IMR-90 (cell line): Measurements from ENCODE around the gene ADCY5. TPM values are rescaled to one million over a fixed set of nuclear protein-coding genes. Genes with fewer than 3 reads are reported as not detected.
A peak's percentile ranks its signal among the peaks of the same experiment; 100 is the strongest.

Experiments
- ATAC-seq: fragments of 200-7000 bp; cut with Tn5 transposase; 2 replicates; pipeline ENCODE4 v1.9.1; 2020; ENCODE audit warnings: low read depth, mild to moderate bottlenecking, moderate library complexity
- BruUV-seq: library from RNA; stranded (reverse); fragments of 400-500 nt; replicated peaks from 2 replicates; lab custom pipeline; 2021; lab: Mats Ljungman, UMichigan
- CTCF ChIA-PET: fragments of 300-600 bp; formaldehyde crosslinking; extraction: SDS; loops from one replicate; lab custom pipeline; 2021; ENCODE audit warnings: antibody characterized with exemption; lab: Yijun Ruan, JAX
- POLR2A ChIA-PET: fragments of 300-600 bp; sonication (Branson Sonifier 250); formaldehyde crosslinking; loops from one replicate; lab custom pipeline; 2022; ENCODE audit warnings: antibody characterized with exemption; ENCODE audit not compliant: unreplicated experiment; lab: Charles Lee
- DNase-seq: peaks from one replicate; pipeline ENCODE4 v3.0.0; 2013
- H2AFZ ChIP-seq: replicated peaks from 2 replicates; pipeline ENCODE3; 2013; ENCODE audit warnings: low read length, mild to moderate bottlenecking; ENCODE audit not compliant: poor library complexity
- H2AK5ac ChIP-seq: 2 replicates; pipeline ENCODE4 v1.6.1; 2013; ENCODE audit warnings: low read depth, low read length, inconsistent platforms
- H2AK9ac ChIP-seq: replicated peaks from 2 replicates; pipeline ENCODE3; 2013; ENCODE audit warnings: mild to moderate bottlenecking, low read depth, low read length, moderate library complexity; ENCODE audit not compliant: poor library complexity
- H2BK120ac ChIP-seq: 2 replicates; pipeline ENCODE4 v1.6.1; 2013; ENCODE audit warnings: low read depth, low read length, inconsistent platforms
- H2BK15ac ChIP-seq: 3 replicates; pipeline ENCODE4 v1.6.1; 2013; ENCODE audit warnings: low read depth, low read length, inconsistent platforms
- H2BK20ac ChIP-seq: 2 replicates; pipeline ENCODE4 v1.6.1; 2013; ENCODE audit warnings: low read depth, mild to moderate bottlenecking, inconsistent platforms, low read length, moderate library complexity
- H2BK5ac ChIP-seq: 2 replicates; pipeline ENCODE4 v1.6.1; 2013; ENCODE audit warnings: mild to moderate bottlenecking, low read depth, low read length, inconsistent platforms; ENCODE audit not compliant: poor library complexity, severe bottlenecking
- H3K14ac ChIP-seq: replicated peaks from 2 replicates; pipeline ENCODE4 v1.6.1; 2013; ENCODE audit warnings: low read depth, low read length, inconsistent platforms
- H3K18ac ChIP-seq: 2 replicates; pipeline ENCODE4 v1.6.1; 2013; ENCODE audit warnings: low read depth, low read length, control low read depth
- H3K23ac ChIP-seq: 2 replicates; pipeline ENCODE4 v1.6.1; 2013; ENCODE audit warnings: low read depth, low read length, inconsistent platforms
- H3K27ac ChIP-seq: 2 replicates; pipeline ENCODE4 v1.5.1; 2013; ENCODE audit warnings: mild to moderate bottlenecking, control low read depth, low read length; ENCODE audit not compliant: insufficient read depth
- H3K27me3 ChIP-seq: 2 replicates; pipeline ENCODE4 v1.6.1; 2013; ENCODE audit warnings: low read length; ENCODE audit not compliant: control insufficient read depth, insufficient read depth
- H3K36me3 ChIP-seq: 2 replicates; pipeline ENCODE4 v1.6.1; 2013; ENCODE audit warnings: low read length, mixed read lengths; ENCODE audit not compliant: control insufficient read depth, insufficient read depth
- H3K4ac ChIP-seq: 2 replicates; pipeline ENCODE4 v1.6.1; 2013; ENCODE audit warnings: low read depth, low read length, inconsistent platforms
- H3K4me1 ChIP-seq: 2 replicates; pipeline ENCODE4 v1.6.1; 2013; ENCODE audit warnings: low read length, mixed read lengths; ENCODE audit not compliant: control insufficient read depth, insufficient read depth
- H3K4me2 ChIP-seq: 2 replicates; pipeline ENCODE4 v1.6.1; 2013; ENCODE audit warnings: low read depth, mild to moderate bottlenecking, control low read depth, low read length, moderate library complexity
- H3K4me3 ChIP-seq: 2 replicates; pipeline ENCODE4 v1.5.1; 2013; ENCODE audit warnings: low read depth, mild to moderate bottlenecking, control low read depth, low read length, moderate library complexity; ENCODE audit not compliant: insufficient read depth
- H3K56ac ChIP-seq: 2 replicates; pipeline ENCODE4 v1.6.1; 2013; ENCODE audit warnings: low read length, inconsistent platforms; ENCODE audit not compliant: insufficient read depth; ENCODE audit errors: extremely low read depth
- H3K79me1 ChIP-seq, 2 experiments: 2 replicates each; pipeline ENCODE4 v1.6.1; 2013; ENCODE audit warnings: low read length in 2 of 2, inconsistent platforms in 1 of 2, low read depth in 1 of 2
- H3K9ac ChIP-seq: 2 replicates; pipeline ENCODE4 v1.6.1; 2013; ENCODE audit warnings: low read depth, low read length, control low read depth
- H3K9me1 ChIP-seq: 2 replicates; pipeline ENCODE4 v1.6.1; 2013; ENCODE audit warnings: low read length, inconsistent platforms; ENCODE audit not compliant: insufficient read depth
- H3K9me3 ChIP-seq: 2 replicates; pipeline ENCODE4 v1.6.1; 2013; ENCODE audit warnings: low read length; ENCODE audit not compliant: control insufficient read depth, insufficient read depth
- H4K20me1 ChIP-seq: 2 replicates; pipeline ENCODE4 v1.6.1; 2013; ENCODE audit warnings: low read length, inconsistent platforms; ENCODE audit not compliant: insufficient read depth
- H4K5ac ChIP-seq: 2 replicates; pipeline ENCODE4 v1.6.1; 2013; ENCODE audit warnings: mild to moderate bottlenecking, low read depth, low read length, control low read depth
- H4K8ac ChIP-seq, 2 experiments: 2 replicates each; pipeline ENCODE4 v1.6.1; 2013; ENCODE audit warnings: low read depth in 2 of 2, low read length in 2 of 2, control low read depth in 1 of 2, inconsistent platforms in 1 of 2
- H4K91ac ChIP-seq: 2 replicates; pipeline ENCODE4 v1.6.1; 2013; ENCODE audit warnings: low read depth, low read length, inconsistent platforms; ENCODE audit not compliant: insufficient read depth
- BHLHE40 ChIP-seq: fragments of 150-350 bp; IDR thresholded peaks from 2 replicates; pipeline ENCODE4 v1.6.1; 2016; ENCODE audit warnings: mild to moderate bottlenecking, low read depth, low read length
- CEBPB ChIP-seq: IDR thresholded peaks from 2 replicates; pipeline ENCODE4 v1.6.1; 2012; ENCODE audit warnings: low read depth, low read length, improper control_type of control experiment
- ELK1 ChIP-seq: fragments of 150-350 bp; IDR thresholded peaks from 2 replicates; pipeline ENCODE4 v1.6.1; 2016; ENCODE audit warnings: low read depth, mild to moderate bottlenecking, low read length, moderate library complexity, borderline replicate concordance
- MAFK ChIP-seq: IDR thresholded peaks from 2 replicates; pipeline ENCODE4 v1.6.1; 2012; ENCODE audit warnings: low read depth, low read length, improper control_type of control experiment
- MAZ ChIP-seq: IDR thresholded peaks from 2 replicates; pipeline ENCODE4 v1.6.1; 2012; ENCODE audit warnings: low read depth, mild to moderate bottlenecking, low read length, improper control_type of control experiment, moderate library complexity, borderline replicate concordance
- NFE2L2 ChIP-seq: fragments of 150-350 bp; IDR thresholded peaks from 2 replicates; pipeline ENCODE4 v1.6.1; 2016; ENCODE audit warnings: low read depth, mild to moderate bottlenecking, low read length
- POLR2A ChIP-seq: IDR thresholded peaks from 2 replicates; pipeline ENCODE4 v1.6.1; 2012; ENCODE audit warnings: mild to moderate bottlenecking, low read depth, low read length
- RFX5 ChIP-seq: IDR thresholded peaks from 2 replicates; pipeline ENCODE4 v1.8.0; 2012; ENCODE audit warnings: low read depth, mild to moderate bottlenecking, low read length, moderate library complexity
- WGBS, 2 experiments: methylation state at CpG; one replicate each; pipeline versions ENCODE4 v1.1.5 to v1.1.7; 2013; ENCODE audit warnings: missing lambda C conversion rate in 2 of 2; ENCODE audit not compliant: insufficient read length in 1 of 2; ENCODE audit errors: extremely low coverage in 2 of 2; 5-methylcytosine and 5-hydroxymethylcytosine counted together
- dilution Hi-C: fragments of 300-500 bp; cut with HindIII; formaldehyde crosslinking; loops from one replicate; pipeline ENCODE4 v1.14.3; 2018; ENCODE audit warnings: low sequenced_read_pairs; ENCODE audit not compliant: unreplicated experiment
- in situ Hi-C: fragments of 300-500 bp; cut with MboI; formaldehyde crosslinking; loops from 3 replicates; pipeline ENCODE4 v1.14.3; 2019; ENCODE audit warnings: low sequenced_read_pairs, inconsistent platforms, mixed read lengths
- intact Hi-C: fragments of 100-400 bp; cut with micrococcal nuclease; formaldehyde crosslinking; loops from 2 replicates; pipeline ENCODE4 v1.10.0; 2022
- polyA plus RNA-seq, 3 experiments: library from polyadenylated mRNA; depleted of rRNA; stranded (reverse); fragments of >200 nt; gene quantifications; 2 replicates each; pipeline ENCODE4 v1.2.3, GENCODE V29; 2012; ENCODE audit warnings: low replicate concordance in 1 of 3
- total RNA-seq: library from RNA; depleted of rRNA; stranded (reverse); fragments of >200 nt; gene quantifications from 2 replicates; pipeline ENCODE4 v1.2.3, GENCODE V29; 2012

ADCY5 gene
- total and polyA plus RNA-seq, 2 of the 4 experiments (the other 2 are of a cell fraction) = 0.14 to 0.18 TPM

GRCh38 chr3:123488645-123489347 lies 39.9 kb upstream of the ADCY5 start:
- Histone ChIP-seq H2BK5ac (no peak overlapping the region), H4K91ac (no peak overlapping the region), H3K79me1 (no peaks in the 10 kb centered on the region), H3K27ac (no peak overlapping the region), H3K56ac (no peak overlapping the region), H3K4ac (no peak overlapping the region), H3K4me1 (no peaks in the 10 kb centered on the region), H3K4me3 (no peak overlapping the region), H3K9me3 (no peaks in the 10 kb centered on the region), H2BK15ac (no peak overlapping the region), H3K36me3 (peaks cover 4% of the 10 kb centered on the region; the same call in 1 of the 2 replicates), H3K4me2 (no peak overlapping the region), H2AK9ac (no peak overlapping the region), H3K9ac (no peak overlapping the region), H3K9me1 (no peaks in the 10 kb centered on the region), H3K14ac (no peak overlapping the region), H2AFZ (no peak overlapping the region), H3K18ac (no peak overlapping the region), H2AK5ac (no peak overlapping the region), H4K8ac (no peak overlapping the region), H2BK20ac (no peak overlapping the region), H4K20me1 (no peaks in the 10 kb centered on the region), H3K27me3 (peaks cover 5% of the 10 kb centered on the region), H3K23ac (no peak overlapping the region), H2BK120ac (no peak overlapping the region), H4K5ac (no peak overlapping the region)
- no TSS peak for BruUV-seq
- ChIA-PET CTCF (interaction anchor here (0.8 to 1.2 kb wide), 3 partner anchors 10 to 162 kb away, joined by 5 to 9 read pairs (median 5); no protein-coding TSS in a partner anchor), POLR2A (no interaction called here)
- TF ChIP-seq MAZ = no peak
- TF ChIP-seq BHLHE40 = no peak
- TF ChIP-seq MAFK = peak; percentile 83
- no peak for TF ChIP-seq NFE2L2
- TF ChIP-seq ELK1 = no peak
- no peak for TF ChIP-seq POLR2A
- no peak for TF ChIP-seq RFX5
- no peak for TF ChIP-seq CEBPB
- ATAC-seq = no peak
- in situ Hi-C loops (loop anchor here (5.0 kb wide), 1 partner anchor 161 kb away; no protein-coding TSS in a partner anchor), dilution Hi-C loops (no loop called here), intact Hi-C loops (loop anchor here (1.0 to 2.0 kb wide), 2 partner anchors 70 to 159 kb away; no protein-coding TSS in a partner anchor)
- DNase-seq = no peak
- WGBS, 2 experiments = 60% methylated on average over 1 of the region's 5 CpGs; no CpG with 5 or more reads in 1 of the 2 experiments
